ENCODE measurements around the gene ZMIZ1.

ZMIZ1 gene

DNA sequence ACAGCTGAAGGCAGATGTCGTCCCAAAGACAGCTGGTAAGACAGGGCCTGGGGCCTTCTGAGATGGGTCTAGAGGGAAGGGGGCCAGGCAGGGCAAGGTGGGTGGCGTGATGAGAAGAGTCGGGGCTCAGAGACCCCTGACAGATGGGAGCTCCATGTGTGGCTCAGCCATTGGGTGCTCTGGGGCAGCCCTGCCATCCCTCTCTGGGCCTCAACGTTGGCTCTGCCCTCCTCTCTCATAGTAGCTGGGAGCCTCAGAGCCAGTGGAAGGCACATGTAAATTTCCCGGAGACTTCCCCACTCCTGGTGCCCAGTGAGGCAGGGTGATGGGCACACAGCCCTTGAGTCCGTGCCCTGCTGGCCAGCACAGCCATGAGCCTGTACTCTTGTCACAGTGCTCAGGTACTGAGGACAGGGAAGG, 280.3 kb downstream of the ZMIZ1 start:
- no peak for FAIRE-seq

DNA sequence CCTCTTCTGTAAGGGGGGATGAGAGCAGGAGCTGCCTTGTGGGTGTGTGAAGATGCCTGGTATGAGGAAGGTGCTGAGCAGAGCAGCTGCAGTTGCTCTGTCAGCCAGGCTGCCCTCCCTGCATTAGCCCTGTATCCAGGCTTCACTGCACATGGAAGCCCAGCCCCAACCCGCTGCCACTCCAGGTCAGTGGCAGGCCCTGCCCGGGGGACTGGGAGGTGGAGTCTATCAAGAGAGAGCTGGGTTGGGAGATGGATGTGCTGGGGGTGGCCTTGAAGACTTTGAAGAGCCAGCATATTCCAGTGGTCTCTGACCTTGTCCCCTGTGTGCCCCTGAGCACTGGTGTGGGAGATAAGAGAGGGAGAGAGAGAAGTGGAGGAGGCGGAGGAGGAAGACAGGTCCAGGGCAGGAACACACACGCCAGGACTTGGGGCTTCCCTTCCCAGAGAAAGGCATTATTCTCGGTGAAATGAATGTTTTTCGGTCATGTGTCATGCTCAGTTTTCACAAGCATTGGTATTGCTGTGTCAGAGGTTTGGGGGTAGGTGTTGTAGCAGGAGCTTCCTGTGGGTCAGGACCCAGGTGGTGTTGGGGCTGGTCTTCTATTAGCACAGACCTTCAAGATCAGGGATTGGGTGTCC, 281.1 kb downstream of the ZMIZ1 start:
- FAIRE-seq: no peak

DNA sequence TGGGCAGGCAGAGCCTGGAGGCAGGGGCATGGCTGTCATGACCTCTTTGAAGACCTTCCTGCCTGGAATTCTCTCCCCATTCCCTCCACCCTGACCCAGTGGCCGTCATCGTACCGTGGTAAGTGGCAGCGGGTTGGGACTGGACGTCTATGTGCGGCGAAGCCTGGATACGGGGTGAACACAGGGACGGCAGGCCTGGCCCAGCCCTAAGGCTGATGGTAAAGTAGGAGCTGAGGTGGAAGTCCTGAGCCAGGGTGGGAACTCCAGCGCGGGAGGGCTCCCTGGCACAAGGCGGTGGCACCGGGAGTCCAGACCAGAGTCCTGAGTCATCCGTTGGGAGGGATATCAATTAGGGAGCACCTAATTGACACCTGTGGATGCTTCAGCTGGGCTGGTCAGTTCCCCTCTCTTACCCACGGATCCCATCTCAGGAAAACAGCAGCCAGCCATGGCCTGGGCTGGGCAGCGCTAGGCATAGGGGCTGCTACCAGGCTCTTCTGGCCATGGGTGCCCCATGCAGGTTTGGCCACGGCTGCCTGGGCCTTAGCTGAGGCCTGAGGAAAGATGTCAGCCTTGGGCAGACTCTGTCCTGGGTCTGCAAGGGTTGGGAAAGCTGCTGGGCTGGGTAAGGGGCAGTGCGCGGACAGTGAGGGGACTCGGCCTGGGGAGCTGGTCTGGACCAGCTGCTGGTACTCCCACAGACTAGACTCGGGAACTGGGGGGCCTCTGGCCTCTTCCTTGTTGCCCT, 281.8 kb downstream of the ZMIZ1 start:
- no peak for FAIRE-seq

DNA sequence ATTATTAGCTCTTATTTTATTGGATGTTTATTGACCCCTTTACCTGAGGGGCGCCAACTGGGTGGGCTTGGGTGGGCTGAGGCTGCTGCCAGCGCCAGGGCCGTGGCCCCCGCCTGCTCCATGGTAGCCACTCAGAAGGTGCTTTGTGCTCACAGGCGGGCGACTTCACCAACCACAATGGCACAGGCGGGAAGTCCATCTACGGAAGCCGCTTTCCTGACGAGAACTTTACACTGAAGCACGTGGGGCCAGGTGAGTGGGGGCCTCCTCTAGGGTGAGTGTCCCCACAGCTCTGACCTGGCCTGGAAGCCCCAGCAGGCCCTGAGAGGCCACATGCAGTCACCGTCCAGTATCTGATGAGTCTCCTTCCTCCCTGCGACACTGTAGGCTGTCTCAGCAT, 282.6 kb downstream of the ZMIZ1 start:
- no peak for FAIRE-seq

DNA sequence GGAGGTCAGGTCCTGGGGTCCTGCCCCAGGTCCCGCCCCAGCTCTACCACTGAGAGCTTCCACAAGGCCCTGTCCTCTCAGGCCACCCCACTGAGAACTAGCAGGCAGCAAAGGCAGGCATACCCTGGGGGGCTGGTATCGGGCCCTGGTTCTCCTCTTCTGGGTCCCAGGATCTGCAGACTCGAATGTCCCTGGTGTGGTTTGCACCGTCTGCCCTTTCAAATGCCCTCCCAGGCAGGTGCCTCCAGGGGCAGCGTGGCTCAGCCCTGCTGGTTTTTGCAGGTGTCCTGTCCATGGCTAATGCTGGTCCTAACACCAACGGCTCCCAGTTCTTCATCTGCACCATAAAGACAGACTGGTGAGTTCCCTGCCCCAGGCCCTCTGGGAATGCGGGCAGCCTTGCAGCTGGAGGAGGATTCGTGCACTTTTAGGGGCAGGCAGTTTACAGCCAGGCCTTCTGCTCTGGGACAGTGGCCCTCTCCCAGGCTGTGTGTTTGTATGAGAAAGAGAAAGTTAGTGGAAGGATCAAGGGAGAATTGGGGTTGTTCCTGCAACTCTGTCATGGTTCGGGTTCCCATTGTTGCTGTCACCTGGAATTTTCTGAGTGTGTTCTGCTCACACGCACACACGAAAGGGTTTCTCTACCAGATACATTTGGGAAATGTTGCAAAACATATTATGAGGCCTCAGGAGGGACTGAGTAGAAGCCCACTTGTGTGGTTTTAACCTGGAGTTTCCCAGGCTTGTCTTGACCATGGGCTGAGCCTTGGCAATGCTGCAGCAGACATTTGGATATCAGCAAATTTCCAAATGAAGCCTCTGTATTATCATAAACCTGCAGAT, 283.5 kb downstream of the ZMIZ1 start:
- FAIRE-seq: no peak

DNA sequence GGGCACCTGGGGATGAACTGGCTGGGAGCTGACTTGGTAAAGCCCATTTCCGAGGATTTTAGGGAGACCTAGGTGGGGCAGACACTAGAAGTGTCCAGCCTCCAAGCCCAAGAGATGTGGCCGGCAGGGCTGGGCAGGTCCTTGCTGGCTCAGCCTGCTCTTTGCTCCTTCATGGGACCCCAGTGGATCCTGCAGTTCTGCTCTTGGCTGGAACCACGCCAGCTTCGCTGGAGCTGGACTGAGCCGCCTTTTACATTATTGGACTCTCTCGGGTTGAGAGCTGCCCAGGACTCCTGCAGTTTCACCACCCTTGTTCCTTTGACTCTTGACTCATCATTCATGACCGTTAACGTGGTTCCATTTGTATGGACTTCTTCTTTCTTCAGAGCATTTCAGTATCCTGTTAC, 284.2 kb downstream of the ZMIZ1 start:
- FAIRE-seq: no peak

DNA sequence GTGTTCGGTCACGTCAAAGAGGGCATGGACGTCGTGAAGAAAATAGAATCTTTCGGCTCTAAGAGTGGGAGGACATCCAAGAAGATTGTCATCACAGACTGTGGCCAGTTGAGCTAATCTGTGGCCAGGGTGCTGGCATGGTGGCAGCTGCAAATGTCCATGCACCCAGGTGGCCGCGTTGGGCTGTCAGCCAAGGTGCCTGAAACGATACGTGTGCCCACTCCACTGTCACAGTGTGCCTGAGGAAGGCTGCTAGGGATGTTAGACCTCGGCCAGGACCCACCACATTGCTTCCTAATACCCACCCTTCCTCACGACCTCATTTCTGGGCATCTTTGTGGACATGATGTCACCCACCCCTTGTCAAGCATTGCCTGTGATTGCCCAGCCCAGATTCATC, 285.0 kb downstream of the ZMIZ1 start:
- FAIRE-seq: no peak

DNA sequence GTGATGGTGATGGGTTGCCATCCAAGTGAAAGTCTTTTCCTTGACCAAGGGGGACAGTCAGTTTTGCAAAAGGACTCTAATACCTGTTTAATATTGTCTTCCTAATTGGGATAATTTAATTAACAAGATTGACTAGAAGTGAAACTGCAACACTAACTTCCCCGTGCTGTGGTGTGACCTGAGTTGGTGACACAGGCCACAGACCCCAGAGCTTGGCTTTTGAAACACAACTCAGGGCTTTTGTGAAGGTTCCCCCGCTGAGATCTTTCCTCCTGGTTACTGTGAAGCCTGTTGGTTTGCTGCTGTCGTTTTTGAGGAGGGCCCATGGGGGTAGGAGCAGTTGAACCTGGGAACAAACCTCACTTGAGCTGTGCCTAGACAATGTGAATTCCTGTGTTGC, 285.4 kb downstream of the ZMIZ1 start:
- no peak for FAIRE-seq

DNA sequence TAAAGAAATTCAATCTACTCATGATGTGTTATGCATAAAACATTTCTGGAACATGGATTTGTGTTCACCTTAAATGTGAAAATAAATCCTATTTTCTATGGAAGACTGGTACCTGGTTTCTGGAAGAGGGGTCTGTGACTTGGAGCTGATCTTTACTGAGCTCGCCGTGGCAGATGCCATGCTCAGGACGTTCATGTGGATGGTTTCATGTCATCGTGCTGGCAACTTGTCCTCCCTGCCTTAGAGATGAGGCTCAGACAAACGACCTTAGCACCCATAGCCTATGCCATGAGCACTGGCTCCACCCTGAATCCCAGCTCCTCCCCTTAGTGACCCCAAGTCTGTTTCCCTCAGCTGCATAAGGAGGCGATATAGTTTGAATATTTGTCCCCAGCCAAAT, 285.8 kb downstream of the ZMIZ1 start:
- FAIRE-seq: no peak

DNA sequence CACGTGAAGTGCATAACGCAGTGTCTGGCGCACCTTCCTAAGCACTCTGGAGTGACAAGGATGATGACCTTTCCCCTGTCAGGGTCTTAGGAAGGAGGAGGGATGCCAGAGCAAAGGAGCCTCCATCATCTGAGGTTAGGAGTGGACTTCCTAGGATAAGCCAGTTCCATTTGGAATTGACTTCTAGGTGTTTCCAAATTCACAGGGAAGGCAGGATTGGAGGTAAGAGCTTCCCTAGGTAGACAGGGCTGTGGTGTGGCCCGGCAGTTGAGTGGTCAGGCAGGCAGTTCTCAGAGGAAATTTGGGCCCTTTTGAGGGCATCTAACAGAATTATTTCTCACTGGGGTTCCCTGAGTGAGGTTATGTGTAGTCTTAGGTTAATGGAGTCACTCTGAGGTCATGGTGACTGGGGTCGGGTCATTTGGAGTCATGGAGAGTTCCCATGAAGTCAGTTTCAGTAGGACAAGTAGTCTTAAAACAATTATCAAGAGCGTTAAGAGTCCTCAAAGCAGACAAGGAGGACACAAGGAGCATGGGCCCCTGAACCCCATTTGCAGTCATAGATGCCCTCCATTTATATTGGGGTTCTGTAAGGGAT, 286.8 kb downstream of the ZMIZ1 start:
- no peak for FAIRE-seq

DNA sequence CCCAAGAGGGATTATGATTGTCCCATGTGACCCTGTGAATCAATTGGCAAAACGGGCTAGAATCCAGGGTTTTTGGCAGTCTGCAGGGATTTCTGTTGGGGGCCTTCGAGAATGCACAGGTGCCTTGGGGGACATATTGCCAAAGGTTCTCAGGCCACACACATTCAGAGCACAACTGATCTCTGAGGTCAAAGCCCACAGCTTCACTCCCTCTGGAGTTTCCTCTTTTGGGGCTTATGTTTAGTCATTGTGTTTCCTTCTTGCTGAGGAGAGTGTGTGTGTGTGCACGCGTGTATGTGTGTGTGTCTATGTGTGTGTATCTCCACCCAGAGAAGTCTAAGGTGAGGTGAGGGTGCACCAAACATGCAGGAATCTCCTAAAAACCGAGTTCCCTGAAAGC, 287.3 kb downstream of the ZMIZ1 start:
- FAIRE-seq: no peak

DNA sequence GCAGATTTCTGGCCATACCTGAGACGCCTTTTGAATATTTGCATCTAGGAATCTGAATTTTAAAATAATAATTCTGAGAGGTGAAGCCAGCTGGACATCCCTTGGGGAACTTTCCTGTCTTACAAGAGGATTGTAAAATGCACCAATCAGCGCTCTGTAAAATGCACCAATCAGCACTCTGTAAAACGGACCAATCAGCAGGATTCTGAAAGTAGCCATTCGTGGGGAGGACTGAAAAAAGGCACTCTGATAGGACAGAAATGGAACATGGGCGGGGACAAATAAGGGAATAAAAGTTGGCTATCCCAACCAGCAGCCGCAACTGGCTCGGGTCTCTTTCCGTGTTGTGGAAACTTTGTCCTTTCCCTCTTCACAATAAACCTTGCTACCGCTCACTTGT, 288.4 kb downstream of the ZMIZ1 start:
- FAIRE-seq: no peak

DNA sequence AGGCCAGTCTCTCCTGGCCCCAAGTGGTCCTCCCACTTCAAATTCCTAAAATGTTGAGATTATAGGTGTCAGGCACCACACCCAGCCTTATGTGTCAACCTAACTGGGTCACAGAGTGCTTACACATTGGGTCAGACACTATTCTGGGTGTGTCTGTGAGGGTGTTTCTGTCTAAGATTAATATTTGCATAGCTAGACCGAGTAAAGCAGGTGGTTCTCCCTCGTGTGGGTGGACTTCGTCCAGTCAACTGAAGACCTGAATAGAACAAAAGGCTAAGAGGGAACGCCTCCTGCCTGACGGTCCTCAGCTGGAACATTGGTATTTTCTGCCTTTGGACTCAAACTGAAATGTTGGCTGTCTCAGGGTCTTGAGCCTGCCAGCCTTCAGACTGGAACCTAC, 290.0 kb downstream of the ZMIZ1 start:
- no peak for FAIRE-seq

DNA sequence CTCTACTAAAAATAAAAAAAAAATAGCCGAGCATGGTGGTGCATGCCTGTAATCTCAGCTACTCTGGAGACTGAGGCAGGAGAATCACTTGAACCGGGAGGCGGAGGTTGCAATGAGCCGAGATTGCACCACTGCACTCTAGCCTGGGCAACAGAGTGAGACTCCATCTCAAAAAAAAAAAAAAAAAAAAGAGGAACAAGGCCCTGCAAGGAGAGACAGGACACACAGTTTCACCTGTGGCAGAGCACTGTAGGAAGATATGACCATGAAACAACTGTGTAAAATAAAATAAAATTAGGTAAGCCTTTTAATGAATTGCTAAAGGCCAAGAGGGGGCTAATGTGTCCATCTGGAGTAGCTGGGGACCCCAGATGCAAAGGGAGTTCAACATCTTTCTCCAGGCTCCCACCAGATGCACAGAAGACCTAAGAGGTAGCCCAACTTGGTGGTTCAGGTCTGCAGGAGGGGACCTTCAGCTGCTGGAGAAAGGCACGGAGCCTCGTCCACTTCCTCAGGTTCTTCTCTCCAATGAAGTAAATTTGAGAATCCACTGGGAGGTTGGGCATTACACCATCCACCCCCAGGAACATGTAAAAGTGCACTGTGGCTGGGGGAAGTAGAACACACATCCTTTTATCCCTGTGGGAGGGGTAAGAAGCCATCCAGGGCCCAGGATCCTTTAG, 291.2 kb downstream of the ZMIZ1 start:
- FAIRE-seq: no peak

DNA sequence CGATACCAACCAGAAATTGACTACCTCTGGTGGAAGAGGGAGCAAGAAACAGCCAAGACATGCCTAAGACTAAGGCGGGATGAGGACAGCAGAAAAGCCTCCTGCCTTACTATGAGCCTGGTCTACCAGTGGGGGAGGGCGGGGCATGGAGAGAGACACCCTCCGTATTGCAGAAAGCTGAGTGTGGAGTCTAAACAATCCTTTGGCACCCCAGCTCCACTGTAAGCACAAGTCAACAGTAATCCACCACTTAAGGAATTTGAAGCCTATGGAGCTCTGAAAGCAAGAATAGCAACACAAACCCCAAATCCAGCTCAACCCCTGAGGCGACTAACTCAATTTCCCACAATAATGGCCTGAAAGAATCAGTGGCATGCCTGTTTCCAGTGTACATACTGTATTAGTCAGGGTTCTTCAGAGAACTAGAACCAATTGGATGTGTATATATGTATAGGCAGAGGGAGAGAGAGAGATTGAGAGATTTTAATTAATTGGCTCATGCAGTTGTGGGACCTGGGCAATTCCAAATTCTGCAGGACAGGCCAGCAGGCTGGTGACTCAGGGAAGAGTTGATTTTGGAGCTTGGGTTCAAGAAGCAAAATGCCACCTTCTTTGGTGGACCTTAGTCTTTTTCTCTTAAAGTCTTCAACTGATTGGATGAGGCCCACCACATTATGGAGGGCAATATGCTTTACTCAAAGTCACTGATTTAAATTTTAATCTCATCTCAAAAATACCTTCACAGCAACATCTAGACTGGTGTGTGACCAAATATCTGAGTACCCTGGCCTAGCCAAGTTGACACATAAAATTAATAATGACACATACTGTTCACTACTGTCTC, 292.0 kb downstream of the ZMIZ1 start:
- no peak for FAIRE-seq

DNA sequence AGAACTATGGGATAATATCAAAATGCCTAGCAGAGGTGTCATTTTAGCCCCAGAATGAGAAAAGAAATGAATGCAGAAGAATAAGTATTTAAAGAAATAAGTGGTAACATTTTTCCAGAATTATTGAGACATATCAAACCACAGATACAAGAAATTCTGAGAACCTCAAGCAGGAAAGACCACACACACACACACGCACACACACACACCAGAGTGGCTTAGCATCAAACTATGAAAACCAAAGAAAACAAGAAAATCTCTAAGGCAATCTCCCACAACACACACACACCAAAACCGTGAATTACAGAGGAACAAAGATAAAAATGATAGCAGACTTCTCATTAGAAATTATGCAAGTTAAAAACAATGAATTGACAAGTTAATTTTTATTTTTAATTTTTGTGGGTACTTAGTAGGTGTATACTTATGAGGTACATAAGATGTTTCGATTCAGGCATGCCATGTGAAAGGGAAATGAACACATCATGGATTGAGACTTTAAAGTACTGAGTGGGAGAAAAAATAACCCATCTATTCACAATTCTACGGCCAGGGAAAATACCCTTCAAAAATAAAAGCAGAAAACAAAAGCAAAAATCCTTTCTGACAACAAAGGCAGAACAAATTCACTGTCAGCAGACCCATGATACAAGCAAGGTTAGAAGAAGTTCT, 293.1 kb downstream of the ZMIZ1 start:
- FAIRE-seq: no peak
